GM23338 (cell line): ENCODE data around the gene FOXA2. TPM values are rescaled to one million over a fixed set of nuclear protein-coding genes. Genes with fewer than 3 reads are reported as not detected.

Source experiments
- EZH2 ChIP-seq: fragments of 200-600 bp; sonication (generic); IDR thresholded peaks from one replicate; pipeline ENCODE4 v1.8.0; 2017; ENCODE audit warnings: antibody characterized with exemption, mild to moderate bottlenecking, low read depth; ENCODE audit not compliant: unreplicated experiment
- EZH2phosphoT487 ChIP-seq: fragments of 200-600 bp; sonication (generic); IDR thresholded peaks from one replicate; pipeline ENCODE4 v1.8.1; 2018; ENCODE audit warnings: antibody characterized with exemption; ENCODE audit not compliant: unreplicated experiment
- NANOG ChIP-seq: IDR thresholded peaks from 2 replicates; pipeline ENCODE4 v1.6.1; 2016; ENCODE audit warnings: antibody characterized with exemption, borderline replicate concordance
- polyA plus RNA-seq: library from polyadenylated mRNA; unstranded; fragments of >200 nt; fragmentation: Nextera tagmentation; extraction: Ambion mirVana; gene quantifications from 2 replicates; pipeline ENCODE4 v1.2.1, GENCODE V29; 2016
- total RNA-seq: library from RNA; depleted of rRNA; stranded (reverse); fragments of >200 nt; shearing (Covaris generic); gene quantifications from 2 replicates; pipeline ENCODE4 v1.2.3, GENCODE V29; 2014
- TF ChIP-seq, protein P1 (sequence below): fragments of 250-450 bp; sonication (Bioruptor Pico); IDR thresholded peaks from 2 replicates; pipeline ENCODE4 v1.5.0; 2020; ENCODE audit warnings: mild to moderate bottlenecking, moderate library complexity
- TF ChIP-seq, protein P2 (sequence below): IDR thresholded peaks from one replicate; pipeline ENCODE4 v1.6.1; 2018; ENCODE audit warnings: antibody characterized with exemption; ENCODE audit not compliant: unreplicated experiment
- TF ChIP-seq, protein P3 (sequence below): IDR thresholded peaks from 2 replicates; pipeline ENCODE4 v1.6.1; 2016; ENCODE audit warnings: antibody characterized with exemption

Gene FOXA2
- total and polyA plus RNA-seq, 2 experiments from 2014 or later, result not detected

DNA sequence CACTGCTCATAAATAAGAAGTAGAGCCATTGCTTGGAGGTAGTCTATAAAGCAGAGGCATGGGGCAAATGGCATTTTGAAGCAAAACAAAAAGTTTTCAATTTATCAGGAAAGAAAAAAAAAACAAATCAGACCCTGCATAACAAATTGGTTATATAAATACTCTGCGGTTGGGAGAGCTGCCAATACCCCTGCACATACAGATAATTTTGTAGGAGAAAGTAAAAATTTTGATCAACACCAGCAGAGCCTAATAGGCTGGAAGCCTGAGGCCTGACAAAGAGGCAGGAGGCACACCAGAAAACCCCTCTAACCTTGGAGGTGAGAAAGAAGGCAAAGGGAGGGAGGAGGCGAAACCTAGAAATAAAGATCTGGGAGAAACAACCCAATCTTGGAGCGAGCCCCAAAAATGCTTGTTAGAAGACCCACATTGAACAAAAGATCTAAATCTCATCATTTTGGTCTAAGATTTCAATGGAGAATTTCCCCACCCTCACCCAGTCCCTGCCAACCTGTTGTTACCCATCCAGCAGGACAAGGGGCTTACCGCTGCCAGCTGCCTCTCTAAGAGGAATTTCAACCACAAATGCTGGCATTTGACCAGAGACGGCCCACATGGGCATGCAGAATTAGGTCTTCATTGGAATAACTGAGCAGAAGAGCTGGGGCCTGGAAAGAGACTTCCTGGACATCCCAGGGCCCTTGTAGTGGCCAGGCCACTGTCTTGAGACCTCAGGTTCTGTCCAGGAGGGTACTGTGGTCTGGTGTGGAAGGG is 28.4 kb downstream of the FOXA2 start (continued):
- TF ChIP-seq, protein P1, sequence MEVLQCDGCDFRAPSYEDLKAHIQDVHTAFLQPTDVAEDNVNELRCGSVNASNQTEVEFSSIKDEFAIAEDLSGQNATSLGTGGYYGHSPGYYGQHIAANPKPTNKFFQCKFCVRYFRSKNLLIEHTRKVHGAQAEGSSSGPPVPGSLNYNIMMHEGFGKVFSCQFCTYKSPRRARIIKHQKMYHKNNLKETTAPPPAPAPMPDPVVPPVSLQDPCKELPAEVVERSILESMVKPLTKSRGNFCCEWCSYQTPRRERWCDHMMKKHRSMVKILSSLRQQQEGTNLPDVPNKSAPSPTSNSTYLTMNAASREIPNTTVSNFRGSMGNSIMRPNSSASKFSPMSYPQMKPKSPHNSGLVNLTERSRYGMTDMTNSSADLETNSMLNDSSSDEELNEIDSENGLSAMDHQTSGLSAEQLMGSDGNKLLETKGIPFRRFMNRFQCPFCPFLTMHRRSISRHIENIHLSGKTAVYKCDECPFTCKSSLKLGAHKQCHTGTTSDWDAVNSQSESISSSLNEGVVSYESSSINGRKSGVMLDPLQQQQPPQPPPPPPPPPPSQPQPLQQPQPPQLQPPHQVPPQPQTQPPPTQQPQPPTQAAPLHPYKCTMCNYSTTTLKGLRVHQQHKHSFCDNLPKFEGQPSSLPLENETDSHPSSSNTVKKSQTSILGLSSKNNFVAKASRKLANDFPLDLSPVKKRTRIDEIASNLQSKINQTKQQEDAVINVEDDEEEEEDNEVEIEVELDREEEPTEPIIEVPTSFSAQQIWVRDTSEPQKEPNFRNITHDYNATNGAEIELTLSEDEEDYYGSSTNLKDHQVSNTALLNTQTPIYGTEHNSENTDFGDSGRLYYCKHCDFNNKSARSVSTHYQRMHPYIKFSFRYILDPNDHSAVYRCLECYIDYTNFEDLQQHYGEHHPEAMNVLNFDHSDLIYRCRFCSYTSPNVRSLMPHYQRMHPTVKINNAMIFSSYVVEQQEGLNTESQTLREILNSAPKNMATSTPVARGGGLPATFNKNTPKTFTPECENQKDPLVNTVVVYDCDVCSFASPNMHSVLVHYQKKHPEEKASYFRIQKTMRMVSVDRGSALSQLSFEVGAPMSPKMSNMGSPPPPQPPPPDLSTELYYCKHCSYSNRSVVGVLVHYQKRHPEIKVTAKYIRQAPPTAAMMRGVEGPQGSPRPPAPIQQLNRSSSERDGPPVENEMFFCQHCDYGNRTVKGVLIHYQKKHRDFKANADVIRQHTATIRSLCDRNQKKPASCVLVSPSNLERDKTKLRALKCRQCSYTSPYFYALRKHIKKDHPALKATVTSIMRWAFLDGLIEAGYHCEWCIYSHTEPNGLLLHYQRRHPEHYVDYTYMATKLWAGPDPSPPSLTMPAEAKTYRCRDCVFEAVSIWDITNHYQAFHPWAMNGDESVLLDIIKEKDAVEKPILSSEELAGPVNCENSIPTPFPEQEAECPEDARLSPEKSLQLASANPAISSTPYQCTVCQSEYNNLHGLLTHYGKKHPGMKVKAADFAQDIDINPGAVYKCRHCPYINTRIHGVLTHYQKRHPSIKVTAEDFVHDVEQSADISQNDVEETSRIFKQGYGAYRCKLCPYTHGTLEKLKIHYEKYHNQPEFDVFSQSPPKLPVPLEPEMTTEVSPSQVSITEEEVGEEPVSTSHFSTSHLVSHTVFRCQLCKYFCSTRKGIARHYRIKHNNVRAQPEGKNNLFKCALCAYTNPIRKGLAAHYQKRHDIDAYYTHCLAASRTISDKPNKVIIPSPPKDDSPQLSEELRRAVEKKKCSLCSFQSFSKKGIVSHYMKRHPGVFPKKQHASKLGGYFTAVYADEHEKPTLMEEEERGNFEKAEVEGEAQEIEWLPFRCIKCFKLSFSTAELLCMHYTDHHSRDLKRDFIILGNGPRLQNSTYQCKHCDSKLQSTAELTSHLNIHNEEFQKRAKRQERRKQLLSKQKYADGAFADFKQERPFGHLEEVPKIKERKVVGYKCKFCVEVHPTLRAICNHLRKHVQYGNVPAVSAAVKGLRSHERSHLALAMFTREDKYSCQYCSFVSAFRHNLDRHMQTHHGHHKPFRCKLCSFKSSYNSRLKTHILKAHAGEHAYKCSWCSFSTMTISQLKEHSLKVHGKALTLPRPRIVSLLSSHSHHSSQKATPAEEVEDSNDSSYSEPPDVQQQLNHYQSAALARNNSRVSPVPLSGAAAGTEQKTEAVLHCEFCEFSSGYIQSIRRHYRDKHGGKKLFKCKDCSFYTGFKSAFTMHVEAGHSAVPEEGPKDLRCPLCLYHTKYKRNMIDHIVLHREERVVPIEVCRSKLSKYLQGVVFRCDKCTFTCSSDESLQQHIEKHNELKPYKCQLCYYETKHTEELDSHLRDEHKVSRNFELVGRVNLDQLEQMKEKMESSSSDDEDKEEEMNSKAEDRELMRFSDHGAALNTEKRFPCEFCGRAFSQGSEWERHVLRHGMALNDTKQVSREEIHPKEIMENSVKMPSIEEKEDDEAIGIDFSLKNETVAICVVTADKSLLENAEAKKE, result no peak
- TF ChIP-seq, protein P2, sequence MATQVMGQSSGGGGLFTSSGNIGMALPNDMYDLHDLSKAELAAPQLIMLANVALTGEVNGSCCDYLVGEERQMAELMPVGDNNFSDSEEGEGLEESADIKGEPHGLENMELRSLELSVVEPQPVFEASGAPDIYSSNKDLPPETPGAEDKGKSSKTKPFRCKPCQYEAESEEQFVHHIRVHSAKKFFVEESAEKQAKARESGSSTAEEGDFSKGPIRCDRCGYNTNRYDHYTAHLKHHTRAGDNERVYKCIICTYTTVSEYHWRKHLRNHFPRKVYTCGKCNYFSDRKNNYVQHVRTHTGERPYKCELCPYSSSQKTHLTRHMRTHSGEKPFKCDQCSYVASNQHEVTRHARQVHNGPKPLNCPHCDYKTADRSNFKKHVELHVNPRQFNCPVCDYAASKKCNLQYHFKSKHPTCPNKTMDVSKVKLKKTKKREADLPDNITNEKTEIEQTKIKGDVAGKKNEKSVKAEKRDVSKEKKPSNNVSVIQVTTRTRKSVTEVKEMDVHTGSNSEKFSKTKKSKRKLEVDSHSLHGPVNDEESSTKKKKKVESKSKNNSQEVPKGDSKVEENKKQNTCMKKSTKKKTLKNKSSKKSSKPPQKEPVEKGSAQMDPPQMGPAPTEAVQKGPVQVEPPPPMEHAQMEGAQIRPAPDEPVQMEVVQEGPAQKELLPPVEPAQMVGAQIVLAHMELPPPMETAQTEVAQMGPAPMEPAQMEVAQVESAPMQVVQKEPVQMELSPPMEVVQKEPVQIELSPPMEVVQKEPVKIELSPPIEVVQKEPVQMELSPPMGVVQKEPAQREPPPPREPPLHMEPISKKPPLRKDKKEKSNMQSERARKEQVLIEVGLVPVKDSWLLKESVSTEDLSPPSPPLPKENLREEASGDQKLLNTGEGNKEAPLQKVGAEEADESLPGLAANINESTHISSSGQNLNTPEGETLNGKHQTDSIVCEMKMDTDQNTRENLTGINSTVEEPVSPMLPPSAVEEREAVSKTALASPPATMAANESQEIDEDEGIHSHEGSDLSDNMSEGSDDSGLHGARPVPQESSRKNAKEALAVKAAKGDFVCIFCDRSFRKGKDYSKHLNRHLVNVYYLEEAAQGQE, result no peak
- TF ChIP-seq, protein P3, sequence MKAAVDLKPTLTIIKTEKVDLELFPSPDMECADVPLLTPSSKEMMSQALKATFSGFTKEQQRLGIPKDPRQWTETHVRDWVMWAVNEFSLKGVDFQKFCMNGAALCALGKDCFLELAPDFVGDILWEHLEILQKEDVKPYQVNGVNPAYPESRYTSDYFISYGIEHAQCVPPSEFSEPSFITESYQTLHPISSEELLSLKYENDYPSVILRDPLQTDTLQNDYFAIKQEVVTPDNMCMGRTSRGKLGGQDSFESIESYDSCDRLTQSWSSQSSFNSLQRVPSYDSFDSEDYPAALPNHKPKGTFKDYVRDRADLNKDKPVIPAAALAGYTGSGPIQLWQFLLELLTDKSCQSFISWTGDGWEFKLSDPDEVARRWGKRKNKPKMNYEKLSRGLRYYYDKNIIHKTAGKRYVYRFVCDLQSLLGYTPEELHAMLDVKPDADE, result no peak
- TF ChIP-seq EZH2phosphoT487, result no peak
- no peak for TF ChIP-seq EZH2
- no peak for TF ChIP-seq NANOG
